Measurements from ENCODE around the gene PCDHGA1.

DNA sequence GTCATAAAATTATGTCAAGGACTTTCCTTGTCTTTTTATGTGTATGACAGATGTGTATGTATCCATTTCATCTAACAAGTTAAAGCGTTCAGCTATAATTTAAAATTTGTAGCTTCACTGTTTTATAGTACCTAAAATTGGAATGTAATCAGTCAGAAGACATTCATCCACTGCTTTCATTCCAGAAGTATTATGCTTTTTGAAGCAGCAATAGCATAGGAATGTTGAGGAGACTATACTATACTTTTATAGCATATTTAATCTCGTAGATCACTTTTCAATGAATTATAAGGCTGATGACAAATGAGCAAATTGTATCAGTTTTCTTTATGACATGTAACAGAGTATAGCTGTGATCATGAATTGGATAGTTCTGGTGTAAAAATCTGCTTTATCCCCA, 106.9 kb downstream of the PCDHGA1 start:
- TF ChIP-seq, protein P1, sequence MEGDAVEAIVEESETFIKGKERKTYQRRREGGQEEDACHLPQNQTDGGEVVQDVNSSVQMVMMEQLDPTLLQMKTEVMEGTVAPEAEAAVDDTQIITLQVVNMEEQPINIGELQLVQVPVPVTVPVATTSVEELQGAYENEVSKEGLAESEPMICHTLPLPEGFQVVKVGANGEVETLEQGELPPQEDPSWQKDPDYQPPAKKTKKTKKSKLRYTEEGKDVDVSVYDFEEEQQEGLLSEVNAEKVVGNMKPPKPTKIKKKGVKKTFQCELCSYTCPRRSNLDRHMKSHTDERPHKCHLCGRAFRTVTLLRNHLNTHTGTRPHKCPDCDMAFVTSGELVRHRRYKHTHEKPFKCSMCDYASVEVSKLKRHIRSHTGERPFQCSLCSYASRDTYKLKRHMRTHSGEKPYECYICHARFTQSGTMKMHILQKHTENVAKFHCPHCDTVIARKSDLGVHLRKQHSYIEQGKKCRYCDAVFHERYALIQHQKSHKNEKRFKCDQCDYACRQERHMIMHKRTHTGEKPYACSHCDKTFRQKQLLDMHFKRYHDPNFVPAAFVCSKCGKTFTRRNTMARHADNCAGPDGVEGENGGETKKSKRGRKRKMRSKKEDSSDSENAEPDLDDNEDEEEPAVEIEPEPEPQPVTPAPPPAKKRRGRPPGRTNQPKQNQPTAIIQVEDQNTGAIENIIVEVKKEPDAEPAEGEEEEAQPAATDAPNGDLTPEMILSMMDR (IDR thresholded peaks at IDR 0.05; ENCODE audit: poor library complexity) = no peak
- TF ChIP-seq EZH2phosphoT487 (IDR thresholded peaks at IDR 0.05; ENCODE audit: low read depth, severe bottlenecking, unreplicated experiment) = no peak
- TF ChIP-seq EZH2 (IDR thresholded peaks at IDR 0.05; ENCODE audit: borderline replicate concordance) = no peak

All from hepatocyte (in vitro differentiated cells).